Panc1 (cell line): ENCODE results near the gene CDK5. TPM values are rescaled to one million over a fixed set of nuclear protein-coding genes. Genes with fewer than 3 reads are reported as not detected.

Experiments
- ATAC-seq: fragments of 200-7000 bp; cut with Tn5 transposase; 2 replicates; pipeline ENCODE4 v1.9.1; 2020; ENCODE audit warnings: mild to moderate bottlenecking, moderate library complexity
- BruUV-seq: library from RNA; stranded (reverse); fragments of 400-500 nt; replicated peaks from 2 replicates; lab custom pipeline; 2021; lab: Mats Ljungman, UMichigan
- CTCF ChIA-PET: fragments of 300-600 bp; sonication (Branson Sonifier 250); formaldehyde crosslinking; loops from one replicate; lab custom pipeline; 2022; ENCODE audit warnings: antibody characterized with exemption; lab: Charles Lee
- POLR2A ChIA-PET: fragments of 300-600 bp; sonication (Branson Sonifier 250); formaldehyde crosslinking; loops from one replicate; lab custom pipeline; 2022; ENCODE audit warnings: antibody characterized with exemption; lab: Charles Lee
- DNase-seq: peaks from one replicate; pipeline ENCODE4 v3.0.0-alpha.2; 2010; ENCODE audit warnings: low read depth, low spot score
- H3K27ac ChIP-seq: 2 replicates; pipeline ENCODE4 v1.5.1; 2011; ENCODE audit warnings: mild to moderate bottlenecking, low read length, inconsistent platforms
- H3K27me3 ChIP-seq: fragments of 200-500 bp; sonication (Bioruptor generic); 2 replicates; pipeline ENCODE4 v1.6.0; 2014; ENCODE audit warnings: low read length, inconsistent platforms; ENCODE audit not compliant: control insufficient read depth, insufficient read depth
- H3K36me3 ChIP-seq: fragments of 200-500 bp; sonication (Bioruptor generic); 2 replicates; pipeline ENCODE4 v1.5.1; 2014; ENCODE audit warnings: inconsistent platforms, mild to moderate bottlenecking, low read length, moderate library complexity; ENCODE audit not compliant: control insufficient read depth, insufficient read depth
- H3K4me1 ChIP-seq: 2 replicates; pipeline ENCODE4 v1.5.1; 2011; ENCODE audit warnings: inconsistent platforms, mild to moderate bottlenecking, low read length, moderate library complexity; ENCODE audit not compliant: control insufficient read depth, insufficient read depth
- H3K4me3 ChIP-seq, 2 experiments: 2 replicates each; pipeline ENCODE4 v1.5.1; 2011 to 2012; ENCODE audit warnings: low read depth in 2 of 2, low read length in 2 of 2, mild to moderate bottlenecking in 2 of 2, inconsistent platforms in 1 of 2, moderate library complexity in 1 of 2
- H3K9me3 ChIP-seq: fragments of 200-500 bp; sonication (Bioruptor generic); 2 replicates; pipeline ENCODE4 v1.5.1; 2014; ENCODE audit warnings: low read depth, mild to moderate bottlenecking, inconsistent platforms, low read length, moderate library complexity; ENCODE audit not compliant: control insufficient read depth, insufficient read depth
- CTCF ChIP-seq: fragments of 450-650 bp; IDR thresholded peaks from 2 replicates; pipeline ENCODE4 v1.5.1; 2017; ENCODE audit warnings: mild to moderate bottlenecking
- POLR2AphosphoS5 ChIP-seq: IDR thresholded peaks from 2 replicates; pipeline ENCODE4 v1.6.1; 2012; ENCODE audit warnings: mild to moderate bottlenecking, low read depth, low read length, moderate library complexity
- SIN3A ChIP-seq: IDR thresholded peaks from 2 replicates; pipeline ENCODE4 v1.6.1; 2012; ENCODE audit warnings: low read depth, mild to moderate bottlenecking, low read length, moderate library complexity, borderline replicate concordance; ENCODE audit not compliant: insufficient read depth
- TCF7L2 ChIP-seq: IDR thresholded peaks from 2 replicates; pipeline ENCODE4 v1.6.1; 2011; ENCODE audit warnings: mild to moderate bottlenecking, low read depth, low read length, inconsistent platforms
- in situ Hi-C: cut with HindIII; loops from 2 replicates; pipeline ENCODE4 v1.10.0; 2016; ENCODE audit warnings: low sequenced_read_pairs, low pct_unique_long_range_greater_than_20kb
- intact Hi-C: fragments of 100-400 bp; cut with micrococcal nuclease; formaldehyde crosslinking; loops from one replicate; pipeline ENCODE4 v1.10.0; 2022; ENCODE audit not compliant: unreplicated experiment
- total RNA-seq: library from RNA; stranded (reverse); gene quantifications from one replicate; pipeline ENCODE4 v1.2.1, GENCODE V29; 2021; ENCODE audit not compliant: unreplicated experiment
- TF ChIP-seq, protein P1 (sequence below), 2 experiments: IDR thresholded peaks; 2 replicates each; pipeline ENCODE4 v1.6.1; 2011 to 2012; ENCODE audit warnings: low read depth in 2 of 2, control low read depth in 1 of 2, low read length in 1 of 2, mild to moderate bottlenecking in 1 of 2, moderate library complexity in 1 of 2; ENCODE audit not compliant: insufficient read depth in 1 of 2

The CDK5 gene
- total RNA-seq, 1 experiment from 2014 or later = 25.6 TPM

DNA sequence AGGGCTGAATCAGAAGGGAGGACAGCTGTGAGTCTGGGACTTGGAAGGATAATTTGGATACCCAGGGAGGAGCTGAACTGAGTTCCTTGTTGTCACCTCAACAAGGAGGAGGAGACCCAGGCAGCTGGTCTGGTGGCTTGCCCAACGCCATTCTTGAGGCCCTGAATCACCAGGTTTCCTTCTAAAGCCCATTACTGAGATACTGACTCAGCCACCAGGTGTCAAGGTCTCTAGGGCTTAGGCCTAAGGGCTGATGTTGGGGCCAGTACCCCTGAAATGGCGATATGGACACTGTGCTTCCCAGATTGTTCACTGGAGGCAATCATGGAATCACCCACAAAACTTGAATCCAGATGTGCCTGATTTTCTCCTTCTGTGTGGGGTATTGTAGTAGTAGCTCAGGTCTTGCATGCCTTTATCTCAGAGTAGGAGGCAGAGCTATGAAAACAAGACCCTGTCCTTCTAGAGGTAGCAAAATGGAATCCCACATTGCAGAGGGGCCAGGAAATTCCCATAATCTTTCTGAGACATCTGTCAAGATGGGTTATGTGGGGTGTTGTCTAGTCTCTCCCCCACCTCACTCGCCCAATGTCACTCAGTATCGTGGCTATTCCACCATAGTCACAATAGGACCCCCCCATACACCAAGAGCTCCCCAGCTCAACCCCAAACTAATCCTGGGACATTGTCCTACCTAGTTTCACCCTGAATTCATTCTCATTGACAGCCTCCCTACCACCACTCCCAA is 31.6 kb downstream of the CDK5 start:
- no TSS peak for BruUV-seq
- no peaks in the 10 kb centered on the region for H3K36me3 ChIP-seq
- H3K27me3 ChIP-seq = no peaks in the 10 kb centered on the region
- ATAC-seq (no peak), DNase-seq (no peak)
- intact Hi-C loops (no loop called here), in situ Hi-C loops (no loop called here)
- no peaks in the 10 kb centered on the region for H3K9me3 ChIP-seq
- CTCF ChIA-PET = no interaction called here
- POLR2A ChIA-PET = no interaction called here
- TF ChIP-seq POLR2AphosphoS5 (no peak), TCF7L2 (no peak), CTCF (no peak), SIN3A (no peak)
- TF ChIP-seq, protein P1, sequence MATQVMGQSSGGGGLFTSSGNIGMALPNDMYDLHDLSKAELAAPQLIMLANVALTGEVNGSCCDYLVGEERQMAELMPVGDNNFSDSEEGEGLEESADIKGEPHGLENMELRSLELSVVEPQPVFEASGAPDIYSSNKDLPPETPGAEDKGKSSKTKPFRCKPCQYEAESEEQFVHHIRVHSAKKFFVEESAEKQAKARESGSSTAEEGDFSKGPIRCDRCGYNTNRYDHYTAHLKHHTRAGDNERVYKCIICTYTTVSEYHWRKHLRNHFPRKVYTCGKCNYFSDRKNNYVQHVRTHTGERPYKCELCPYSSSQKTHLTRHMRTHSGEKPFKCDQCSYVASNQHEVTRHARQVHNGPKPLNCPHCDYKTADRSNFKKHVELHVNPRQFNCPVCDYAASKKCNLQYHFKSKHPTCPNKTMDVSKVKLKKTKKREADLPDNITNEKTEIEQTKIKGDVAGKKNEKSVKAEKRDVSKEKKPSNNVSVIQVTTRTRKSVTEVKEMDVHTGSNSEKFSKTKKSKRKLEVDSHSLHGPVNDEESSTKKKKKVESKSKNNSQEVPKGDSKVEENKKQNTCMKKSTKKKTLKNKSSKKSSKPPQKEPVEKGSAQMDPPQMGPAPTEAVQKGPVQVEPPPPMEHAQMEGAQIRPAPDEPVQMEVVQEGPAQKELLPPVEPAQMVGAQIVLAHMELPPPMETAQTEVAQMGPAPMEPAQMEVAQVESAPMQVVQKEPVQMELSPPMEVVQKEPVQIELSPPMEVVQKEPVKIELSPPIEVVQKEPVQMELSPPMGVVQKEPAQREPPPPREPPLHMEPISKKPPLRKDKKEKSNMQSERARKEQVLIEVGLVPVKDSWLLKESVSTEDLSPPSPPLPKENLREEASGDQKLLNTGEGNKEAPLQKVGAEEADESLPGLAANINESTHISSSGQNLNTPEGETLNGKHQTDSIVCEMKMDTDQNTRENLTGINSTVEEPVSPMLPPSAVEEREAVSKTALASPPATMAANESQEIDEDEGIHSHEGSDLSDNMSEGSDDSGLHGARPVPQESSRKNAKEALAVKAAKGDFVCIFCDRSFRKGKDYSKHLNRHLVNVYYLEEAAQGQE (IDR thresholded peaks at IDR 0.05; ENCODE audit: insufficient read depth in 1 of 2, low read depth in 2 of 2, low read length in 1 of 2) = no peak
- H3K4me1 ChIP-seq = no peaks in the 10 kb centered on the region; the same call in none of the 2 replicates
- no peak overlapping the region for H3K4me3 ChIP-seq
- H3K27ac ChIP-seq = no peak overlapping the region

- in situ Hi-C loops = no loop called here
- no peaks in the 10 kb centered on the region; the same call in none of the 2 replicates for H3K4me1 ChIP-seq
- intact Hi-C loops = no loop called here
- DNase-seq (no peak), ATAC-seq (no peak)
- no peaks in the 10 kb centered on the region for H3K27me3 ChIP-seq
- H3K4me3 ChIP-seq = no peak within 1 kb of the TSS
- BruUV-seq = no TSS peak
- no peaks in the 10 kb centered on the region for H3K9me3 ChIP-seq
- H3K36me3 ChIP-seq = no peaks in the 10 kb centered on the region
- TF ChIP-seq CTCF = no peak
- H3K27ac ChIP-seq = no peak within 1 kb of the TSS
- ChIA-PET CTCF (no interaction called here), POLR2A (no interaction called here)
Measured at GRCh38 chr7:151024435-151025056, 33.2 kb downstream of the CDK5 start, which contains the start of gene ATG9B. Gene ATG9B, minus strand, starts transcription at chr7:151024494. Its CDS starts 71 bp downstream, at chr7:151024423.
